Pulmonary artery endothelial cell (primary cell): ENCODE results near the gene LPCAT3. TPM values are rescaled to one million over a fixed set of nuclear protein-coding genes. Genes with fewer than 3 reads are reported as not detected.
"Not testable (repeated sequence)": the region's sequence is repeated elsewhere in the genome, so short reads cannot be mapped to it uniquely, and the experiment has no call there.

Experiments
- DNase-seq: peaks from one replicate; pipeline ENCODE4 v3.0.0-alpha.2; 2011; ENCODE audit warnings: low read depth, low spot score
- total RNA-seq: library from RNA; depleted of rRNA; stranded (reverse); fragments of >200 nt; gene quantifications from 2 replicates; pipeline ENCODE4 v1.2.3, GENCODE V29; 2014

The LPCAT3 gene
- total RNA-seq, 1 donor from 2014 or later: 5.2 TPM

DNA sequence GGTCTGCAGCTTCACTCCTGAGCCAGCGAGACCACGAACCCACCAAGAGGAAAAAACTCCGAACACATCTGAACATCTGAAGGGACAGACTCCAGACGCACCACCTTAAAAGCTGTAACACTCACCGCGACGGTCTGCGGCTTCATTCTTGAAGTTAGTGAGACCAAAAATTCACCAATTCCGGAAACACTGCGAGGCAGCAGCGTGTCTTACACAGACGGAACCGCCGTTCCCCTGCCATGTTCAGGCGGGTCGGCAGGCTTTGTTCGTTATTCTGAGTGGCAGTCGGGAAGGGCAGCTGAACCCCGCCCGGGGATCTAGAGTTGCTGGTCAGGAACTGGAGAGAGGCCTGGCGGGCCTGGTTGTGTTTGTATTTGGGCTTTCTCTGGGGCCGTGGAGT, 20.3 kb upstream of the LPCAT3 start:
- DNase-seq: no peak

DNA sequence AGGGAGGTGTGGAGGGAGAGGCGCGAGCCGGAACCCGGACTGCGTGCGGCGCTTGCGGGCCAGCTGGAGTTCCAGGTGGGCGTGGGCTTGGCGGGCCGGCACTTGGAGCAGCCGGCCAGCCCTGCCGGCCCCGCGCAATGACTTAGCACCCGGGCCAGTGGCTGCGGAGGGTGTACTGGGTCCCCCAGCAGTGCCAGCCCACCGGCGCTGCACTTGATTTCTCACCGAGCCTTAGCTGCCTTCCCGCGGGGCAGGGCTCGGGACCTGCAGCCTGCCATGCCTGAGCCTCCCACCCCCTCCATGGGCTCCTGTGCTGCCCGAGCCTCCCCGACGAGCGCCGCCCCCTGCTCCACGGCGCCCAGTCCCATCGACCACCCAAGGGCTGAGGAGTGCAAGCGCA, 19.1 kb upstream of the LPCAT3 start:
- DNase-seq: not testable (repeated sequence)

DNA sequence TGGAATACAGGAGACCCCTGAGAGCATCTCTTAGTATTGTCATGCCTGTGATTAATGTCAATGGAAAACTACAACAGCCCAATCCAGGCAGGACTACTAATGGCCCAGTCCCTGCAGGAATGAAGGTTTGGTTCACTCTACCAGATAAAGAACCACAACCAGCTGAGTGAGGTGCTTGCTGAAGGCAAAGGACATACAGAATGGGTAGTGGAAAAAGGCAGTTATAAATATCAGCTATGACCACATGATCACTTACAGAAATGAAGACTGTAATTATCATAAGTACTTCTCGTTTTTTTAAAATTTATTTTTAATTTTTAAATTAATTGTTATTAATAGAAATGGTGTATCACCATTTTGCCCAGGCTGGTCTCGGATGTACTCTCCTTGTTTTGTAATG, 17.2 kb upstream of the LPCAT3 start:
- DNase-seq: no peak

DNA sequence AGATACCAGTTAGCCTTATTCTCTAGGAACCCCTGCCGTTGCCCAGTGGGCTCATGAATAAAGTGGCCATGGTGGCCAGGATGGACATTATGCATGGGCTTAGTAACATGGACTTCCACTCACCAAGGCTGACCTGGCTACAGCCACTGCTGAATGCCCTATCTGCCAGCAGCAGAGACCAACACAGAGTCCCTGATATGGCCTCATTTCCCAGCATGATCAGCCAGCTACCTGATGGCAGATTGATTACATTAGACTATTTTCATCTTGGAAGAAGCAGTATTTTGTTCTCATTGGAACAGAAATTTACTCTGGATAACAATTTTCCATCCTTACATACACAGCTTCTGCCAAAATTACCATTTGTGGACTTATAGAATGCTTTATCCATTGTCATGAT, 16.2 kb upstream of the LPCAT3 start:
- DNase-seq: no peak

DNA sequence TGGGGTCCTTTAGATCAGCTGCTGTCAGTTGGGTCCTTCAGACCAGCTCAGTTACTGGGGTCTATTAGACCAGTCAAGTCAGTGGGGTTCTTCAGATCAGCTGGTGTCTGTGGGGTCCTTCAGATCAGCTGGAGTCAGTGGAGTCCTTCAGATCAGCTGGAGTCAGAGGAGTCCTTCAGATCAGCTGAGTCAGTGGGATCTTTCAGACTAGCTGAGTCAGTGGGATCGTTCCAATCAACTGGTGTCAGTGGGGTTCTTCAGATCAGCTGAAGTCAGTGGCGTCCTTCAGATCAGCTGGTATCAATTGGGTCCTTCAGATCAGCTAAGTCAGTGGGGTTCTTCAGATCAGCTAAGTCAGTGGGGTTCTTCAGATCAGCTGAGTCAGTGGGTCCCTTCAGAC, 14.7 kb upstream of the LPCAT3 start:
- DNase-seq: no peak

DNA sequence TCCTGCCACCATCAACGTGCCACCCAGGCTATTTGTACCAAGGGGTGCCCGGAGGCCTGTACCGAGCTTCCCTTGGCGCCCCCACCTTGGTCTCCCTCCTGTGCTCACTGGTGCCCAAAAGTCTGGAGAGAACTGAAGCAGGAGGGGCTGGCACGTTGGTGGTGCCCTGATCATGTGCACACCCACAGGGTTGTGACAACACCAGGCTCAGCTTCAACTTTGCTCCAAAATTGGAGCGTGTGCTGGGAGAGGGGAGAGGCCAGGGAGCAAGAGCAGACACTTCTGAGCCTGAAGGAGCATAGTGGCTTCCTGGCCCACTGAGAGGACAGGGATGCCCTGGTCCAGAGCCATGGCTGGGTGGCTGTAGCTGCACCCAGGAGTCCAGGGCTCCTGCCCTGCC, 13.0 kb upstream of the LPCAT3 start:
- DNase-seq: no peak

DNA sequence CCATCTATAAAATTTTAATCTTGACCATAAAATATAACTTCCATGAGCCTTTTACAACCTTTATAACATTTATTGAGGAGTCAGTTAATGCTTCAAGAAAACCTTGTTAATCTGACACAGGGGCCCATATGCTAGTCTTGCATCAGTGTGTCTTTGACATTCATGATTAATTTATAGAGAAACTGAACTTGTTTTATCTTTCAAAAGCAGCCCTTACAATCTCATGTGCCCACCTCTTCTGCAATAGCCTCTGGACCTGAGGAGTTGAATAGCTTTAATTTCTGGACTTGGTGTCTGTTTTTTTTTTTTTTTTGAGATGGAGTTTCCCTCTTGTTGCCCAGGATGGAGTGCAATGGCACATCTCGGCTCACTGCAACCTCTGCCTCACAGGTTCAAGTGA, 8.6 kb upstream of the LPCAT3 start:
- DNase-seq: no peak

DNA sequence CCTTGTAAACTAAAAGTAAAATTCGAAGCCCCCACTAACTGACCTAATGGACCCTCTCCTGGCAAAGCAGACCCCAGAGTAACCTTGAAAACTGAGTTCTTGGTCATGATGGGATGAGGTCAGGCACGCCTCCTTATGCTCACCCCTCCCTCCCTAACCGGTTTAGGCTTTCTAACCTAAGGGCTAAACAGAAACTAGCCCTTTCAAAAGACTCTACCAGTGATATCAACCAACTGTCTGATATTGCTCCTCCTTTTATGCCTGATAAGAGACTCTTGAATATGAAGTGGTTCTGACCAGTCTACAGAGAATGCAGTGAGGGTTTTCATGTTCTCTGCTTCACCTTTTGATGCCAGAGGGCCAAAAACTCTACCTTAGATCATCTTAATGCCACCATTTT, 4.8 kb upstream of the LPCAT3 start:
- no peak for DNase-seq

DNA sequence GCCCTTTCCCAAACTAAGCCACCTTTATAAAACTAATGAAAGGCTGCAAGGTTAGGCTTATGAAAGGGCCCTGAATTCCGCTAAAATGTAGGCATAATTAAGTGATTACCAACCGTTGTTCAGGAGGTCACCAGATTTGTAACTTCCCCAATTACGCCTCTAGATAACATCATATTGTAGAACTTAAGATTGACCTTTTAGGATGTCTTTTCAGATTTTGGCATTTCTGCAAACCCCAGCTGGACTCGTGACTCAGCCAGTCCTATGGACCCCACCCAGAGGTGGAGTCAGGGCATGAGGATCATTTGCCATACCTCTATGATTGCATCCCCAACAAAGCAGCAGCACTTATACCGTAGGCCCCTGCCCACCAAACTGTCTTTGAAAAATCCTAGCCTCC, 3.7 kb upstream of the LPCAT3 start:
- no peak for DNase-seq

DNA sequence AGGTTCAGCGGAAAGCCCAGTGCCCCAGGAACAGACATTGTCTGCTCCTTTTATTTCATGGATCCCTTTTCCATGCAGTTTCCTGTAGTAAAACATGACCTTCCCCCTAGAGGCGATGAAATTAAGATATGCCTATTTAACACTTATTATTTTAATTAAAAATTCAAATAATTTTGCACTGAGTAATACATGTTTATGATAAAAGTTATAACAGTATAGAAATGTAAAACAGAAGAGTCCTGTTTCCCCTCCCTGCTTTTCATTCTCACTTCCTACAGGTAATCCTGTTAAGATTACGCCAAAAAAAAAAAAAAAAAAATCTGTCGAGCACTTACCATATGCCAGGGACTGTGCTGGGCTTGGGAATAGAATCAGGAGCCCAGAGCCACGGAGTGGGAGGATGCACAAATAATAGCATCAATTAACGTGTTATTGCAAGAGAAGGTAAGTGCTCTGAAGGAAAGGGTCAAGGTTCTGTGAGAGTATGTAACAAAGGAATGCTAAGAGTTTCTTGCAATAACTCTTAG, 830 bp upstream of the LPCAT3 start:
- DNase-seq: no peak

DNA sequence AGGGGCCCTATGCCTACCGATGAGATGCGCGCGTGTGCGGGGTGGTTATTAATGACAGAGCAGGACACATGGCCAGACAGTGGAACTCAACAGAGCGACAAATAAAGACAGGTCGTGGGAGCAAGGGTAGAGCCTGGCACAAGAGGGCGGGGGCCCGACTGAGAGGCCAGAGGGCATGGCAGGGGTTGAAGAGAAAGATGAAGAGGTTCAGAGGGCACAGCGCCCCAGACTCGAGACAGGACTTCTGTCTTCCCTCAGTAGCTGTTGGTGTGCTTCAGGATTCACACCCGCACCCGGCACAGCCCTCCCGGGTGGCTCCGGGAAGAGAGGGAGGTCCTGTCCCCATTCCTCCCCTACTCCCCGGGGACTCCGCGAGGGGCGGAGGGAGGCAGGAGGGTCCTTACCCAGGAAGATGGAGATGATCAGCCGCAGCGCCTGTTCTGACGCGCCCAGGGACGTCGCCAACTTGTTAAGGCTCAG, 366 bp downstream of the LPCAT3 start:
- no peak for DNase-seq

DNA sequence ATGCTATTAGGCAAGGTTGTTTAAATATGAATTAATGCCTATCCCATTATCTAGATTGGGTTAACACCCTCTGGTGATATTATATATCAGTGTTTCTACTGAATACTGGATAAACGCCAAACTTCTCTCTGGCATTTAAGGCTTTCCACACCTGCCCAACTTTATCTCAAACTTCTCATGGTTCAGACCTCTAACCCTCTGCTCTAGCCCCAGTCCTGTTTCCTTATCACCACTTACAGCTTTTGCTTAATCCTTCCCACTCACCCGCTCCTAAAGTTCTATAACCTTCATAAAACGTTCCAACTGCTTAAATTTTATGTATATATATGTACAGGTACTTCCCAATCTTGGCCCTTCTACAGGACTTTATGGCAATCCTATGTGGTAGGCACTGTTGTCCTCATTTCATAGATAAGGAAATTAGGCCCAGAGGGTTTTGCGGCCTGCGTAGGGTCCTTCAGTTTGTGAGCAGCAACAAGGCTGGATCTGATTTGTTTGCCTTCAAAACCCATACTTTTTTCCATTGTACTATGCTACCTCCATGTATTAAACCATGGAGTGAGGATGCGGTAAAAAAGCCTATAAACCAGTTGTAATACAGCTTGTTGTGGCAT, 1.2 kb downstream of the LPCAT3 start:
- DNase-seq: no peak

DNA sequence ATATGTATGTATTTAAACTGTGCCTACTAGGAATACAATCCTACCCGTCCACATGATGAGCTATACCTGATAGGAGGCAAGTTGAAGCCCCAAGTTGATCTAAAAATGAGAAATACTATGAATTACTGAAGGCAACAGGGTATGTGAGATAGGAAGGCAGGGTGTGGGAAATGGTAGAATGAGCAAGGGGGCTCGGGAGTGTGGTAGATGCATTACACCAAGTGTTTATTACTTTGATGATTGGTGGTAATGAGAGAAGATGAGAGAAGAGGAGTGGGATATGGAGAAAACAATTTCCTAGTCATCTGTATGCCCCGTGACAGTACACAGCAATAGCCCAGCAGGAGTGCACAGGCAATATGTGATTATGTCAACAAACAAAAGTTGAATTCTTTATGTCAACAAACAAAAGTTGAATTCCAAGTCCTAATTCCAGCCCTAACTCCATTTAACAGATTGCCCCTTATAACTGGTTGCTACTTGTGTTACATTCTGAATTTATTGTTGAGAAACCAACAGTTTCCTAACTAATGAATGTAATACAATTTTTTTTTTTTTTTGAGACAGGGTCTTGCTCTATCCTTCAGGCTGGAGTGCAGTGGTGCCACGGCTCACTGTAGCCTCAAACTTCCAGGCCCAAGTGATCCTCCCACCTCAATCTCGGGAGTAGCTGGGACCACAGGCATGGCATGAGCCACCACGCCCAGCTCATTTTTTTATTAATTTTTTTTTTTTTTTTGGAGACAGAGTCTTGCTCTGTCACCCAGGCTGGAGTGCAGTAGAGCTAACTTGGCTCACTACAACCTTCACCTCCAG, 2.5 kb downstream of the LPCAT3 start:
- DNase-seq: no peak

DNA sequence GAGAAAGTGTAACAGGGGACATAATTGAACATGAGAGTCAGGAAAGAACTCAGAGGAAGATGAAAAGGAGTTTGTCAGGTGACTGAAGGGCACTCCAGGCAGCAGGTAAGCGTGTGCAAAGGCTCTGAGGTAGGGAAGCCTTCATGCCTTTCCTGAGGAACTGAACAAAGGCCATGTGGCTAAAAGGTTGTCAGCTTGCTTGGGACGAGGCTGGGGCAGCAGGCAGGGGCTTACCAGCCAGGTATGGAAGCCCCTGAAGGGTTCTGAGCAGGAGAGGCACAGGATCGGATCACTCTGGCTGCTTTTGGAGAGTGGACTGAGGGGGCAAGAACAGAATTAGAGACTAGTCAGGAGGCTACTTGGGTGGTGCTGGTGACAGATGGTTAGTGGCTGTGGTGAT, 5.2 kb downstream of the LPCAT3 start:
- no peak for DNase-seq

DNA sequence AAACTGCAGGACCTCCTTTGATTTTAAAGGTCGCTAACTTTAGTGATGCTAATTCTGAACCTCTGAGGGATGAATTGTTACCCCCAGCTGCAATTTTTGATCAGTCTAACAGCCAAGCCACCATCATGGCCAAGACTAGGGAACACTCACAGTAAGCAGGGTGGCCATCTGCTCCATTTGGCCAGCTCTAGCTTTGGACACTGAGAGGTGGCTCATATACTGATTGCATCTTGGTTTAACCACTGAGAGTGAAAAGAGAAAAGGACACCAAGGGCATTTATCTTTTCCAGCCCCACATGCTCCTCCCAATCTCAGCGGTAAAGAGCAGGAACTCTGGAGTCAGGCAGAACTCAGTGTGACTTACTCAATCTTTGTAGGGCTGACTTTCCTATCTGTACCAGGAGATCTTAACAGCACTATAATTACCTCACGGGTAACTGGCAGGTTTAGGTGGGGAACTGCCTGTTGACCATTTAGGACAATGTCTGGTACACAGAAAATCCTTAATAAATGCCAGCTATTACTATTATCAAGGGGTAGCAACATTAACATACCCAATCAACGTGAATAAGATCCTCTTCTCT, 6.2 kb downstream of the LPCAT3 start:
- DNase-seq: no peak

DNA sequence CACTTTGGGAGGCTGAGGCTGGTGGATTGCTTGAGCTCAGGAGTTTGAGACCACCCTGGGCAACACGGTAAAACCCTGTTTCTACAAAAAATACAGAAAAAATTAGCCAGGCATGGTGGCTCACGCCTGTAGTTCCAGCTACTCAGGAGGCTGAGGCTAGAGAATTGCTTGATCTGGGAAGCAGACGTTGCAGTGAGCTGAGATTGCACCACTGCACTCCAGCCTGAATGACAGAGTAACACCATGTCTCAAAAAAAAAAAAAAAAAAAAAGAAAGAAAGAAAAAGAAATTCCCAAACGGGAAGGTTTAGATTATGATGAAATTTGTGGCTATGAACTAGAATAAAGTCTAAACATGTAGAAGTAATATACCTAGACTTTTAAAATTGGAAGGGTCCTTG, 6.9 kb downstream of the LPCAT3 start:
- not testable (repeated sequence) for DNase-seq

DNA sequence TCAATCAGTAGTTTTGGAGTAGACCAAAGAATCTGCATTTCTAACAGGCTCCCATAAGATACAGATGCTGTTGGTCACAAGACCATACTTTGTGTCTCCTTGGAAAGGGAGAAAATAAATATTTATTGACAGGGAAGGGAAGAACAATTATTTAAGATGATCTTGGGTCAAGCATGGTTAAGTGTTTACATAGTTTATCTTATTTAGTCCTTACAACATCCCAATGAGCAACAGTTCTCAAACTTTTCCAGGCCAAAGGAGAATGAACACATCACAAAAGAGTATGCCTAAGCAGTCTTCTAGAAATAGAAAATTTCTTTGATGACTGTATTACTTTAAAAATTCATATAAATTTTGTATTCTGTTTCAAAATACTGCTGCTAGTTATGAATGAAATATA, 8.8 kb downstream of the LPCAT3 start:
- DNase-seq: no peak

DNA sequence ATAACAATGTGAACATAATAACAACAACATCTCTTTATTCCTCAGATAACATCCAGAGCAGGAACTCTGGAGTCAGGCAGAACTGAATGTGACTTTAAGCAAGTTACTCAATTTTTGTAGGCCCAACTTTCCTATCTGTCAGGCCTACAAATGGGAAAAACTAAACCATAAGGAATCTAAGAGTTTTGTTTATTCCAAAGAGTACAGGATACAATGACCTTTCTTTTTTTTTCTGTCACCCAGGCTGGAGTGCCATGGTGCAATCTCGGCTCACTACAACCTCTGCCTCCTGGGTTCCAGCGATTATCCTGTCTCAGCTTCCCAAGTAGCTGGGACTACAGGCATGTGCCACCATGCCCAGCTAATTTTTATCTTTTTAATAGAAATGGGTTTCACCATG, 9.4 kb downstream of the LPCAT3 start:
- no peak for DNase-seq

DNA sequence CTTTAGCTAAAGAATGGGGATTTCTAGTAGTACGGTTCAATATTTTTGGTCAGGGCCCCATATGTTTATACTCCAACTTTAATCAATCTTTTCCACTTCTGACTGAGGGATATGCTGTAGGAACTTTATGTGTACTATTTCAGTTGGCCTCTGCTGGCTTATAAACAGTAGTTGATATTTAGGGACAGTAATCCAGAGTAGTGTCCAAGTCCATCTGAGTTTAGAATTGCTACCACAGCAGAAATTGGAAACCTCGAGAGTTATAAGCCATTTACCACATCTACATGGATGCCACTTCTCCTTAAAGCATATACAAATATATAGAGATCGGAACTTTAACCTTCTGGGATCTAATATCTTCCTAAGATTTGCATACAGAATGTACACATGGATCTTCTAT, 11.6 kb downstream of the LPCAT3 start:
- DNase-seq: no peak

DNA sequence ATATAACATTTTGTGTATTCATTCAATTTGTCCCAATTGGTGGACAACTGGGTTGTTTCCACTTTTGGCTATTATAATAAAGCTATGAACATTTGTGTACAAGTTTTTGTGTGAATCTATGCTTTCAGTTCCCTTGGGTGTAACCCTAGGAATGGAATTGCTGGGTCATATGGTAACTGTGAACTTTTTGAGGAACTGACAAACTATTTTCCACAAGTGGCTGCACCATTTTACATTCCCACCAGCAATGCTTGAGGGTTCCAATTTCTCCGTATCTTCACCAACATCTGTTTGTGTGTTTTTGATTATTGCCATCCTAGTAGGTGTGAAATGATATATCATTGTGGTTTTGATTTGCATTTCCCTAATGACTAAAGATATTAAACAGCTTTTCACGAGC, 13.0 kb downstream of the LPCAT3 start:
- no peak for DNase-seq

DNA sequence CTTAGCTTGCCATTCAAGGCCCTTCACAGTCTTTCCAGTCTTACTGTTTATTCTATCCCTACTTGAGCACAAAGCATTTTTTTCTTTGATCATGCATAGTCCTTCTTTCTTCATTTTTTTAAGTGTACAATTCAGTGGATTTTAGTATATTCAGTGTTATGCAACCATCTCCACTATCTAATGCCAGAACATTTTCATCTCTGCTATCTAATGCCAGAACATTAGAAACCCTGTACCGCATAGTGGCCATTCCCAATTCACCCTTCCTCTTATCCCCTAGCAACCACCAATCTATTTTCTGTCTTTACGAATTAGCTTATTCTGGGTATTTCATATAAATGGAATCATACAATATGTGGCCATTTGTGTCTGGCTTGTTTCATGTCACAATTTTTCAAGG, 13.4 kb downstream of the LPCAT3 start:
- DNase-seq: no peak

DNA sequence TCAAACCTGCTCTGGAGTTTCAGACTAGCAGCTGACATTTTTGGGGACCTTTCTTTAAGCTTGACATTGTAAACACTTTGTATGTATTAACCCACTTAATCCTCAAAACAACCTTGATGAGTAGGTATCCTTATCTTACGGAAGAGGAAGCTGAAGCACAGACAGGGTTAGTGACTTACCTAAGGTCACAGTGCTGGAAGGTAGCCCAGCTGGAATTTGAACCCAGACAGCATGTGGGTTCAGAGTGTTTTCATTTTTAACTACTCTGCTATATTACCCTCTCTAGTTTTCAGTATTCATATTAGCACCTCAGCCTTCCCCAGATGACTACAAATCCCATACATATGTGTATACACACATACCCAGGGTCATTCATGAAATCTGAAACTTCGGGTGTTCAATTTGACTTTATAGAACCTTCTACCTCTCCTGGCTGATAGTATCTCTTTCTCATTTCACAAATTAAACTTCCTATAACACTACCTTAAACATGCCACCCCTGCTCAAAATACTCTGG, 13.9 kb downstream of the LPCAT3 start:
- no peak for DNase-seq
